ENCODE data around the gene TMC1.

Gene TMC1

DNA sequence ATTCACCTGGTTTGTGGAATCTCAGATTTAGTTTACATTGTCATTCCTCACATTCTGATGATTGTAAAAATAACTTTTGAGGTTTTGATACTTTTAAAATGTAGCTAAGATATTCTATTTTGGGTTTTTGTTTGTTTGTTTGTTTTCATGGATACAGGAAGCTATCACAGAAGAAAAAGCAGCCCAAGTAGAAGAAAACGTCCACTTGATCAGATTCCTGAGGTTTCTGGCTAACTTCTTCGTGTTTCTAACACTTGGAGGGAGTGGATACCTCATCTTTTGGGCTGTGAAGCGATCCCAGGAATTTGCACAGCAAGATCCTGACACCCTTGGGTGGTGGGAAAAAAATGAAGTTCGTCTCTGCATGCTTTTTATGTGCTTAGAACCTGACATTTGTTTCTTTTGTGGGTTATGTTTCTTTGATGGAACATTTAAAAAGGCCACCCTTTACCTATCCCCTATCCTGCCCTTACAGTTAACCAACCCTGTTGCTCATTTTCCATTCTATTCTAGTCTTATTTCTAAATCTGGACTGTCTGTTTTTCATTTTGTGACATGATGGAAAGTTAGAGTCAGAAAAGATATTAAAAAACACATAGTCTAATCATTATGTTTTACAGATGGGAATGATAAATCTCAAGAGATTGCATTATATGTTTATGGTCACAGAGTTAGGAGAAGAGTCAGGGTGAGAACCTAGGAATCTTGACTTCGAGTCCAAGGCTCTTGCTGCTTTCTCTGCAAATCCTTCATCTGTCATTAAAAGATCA lies 267.7 kb downstream of the TMC1 start:
- Histone ChIP-seq H3K9ac (ENCODE audit: low read depth, low read length) (no peak overlapping the region), H3K9me3 (ENCODE audit: insufficient read depth, low read length, severe bottlenecking) (no peaks in the 10 kb centered on the region), H3K27me3 (ENCODE audit: insufficient read depth, low read length, poor library complexity) (peaks cover 3% of the 10 kb centered on the region), H2AFZ (ENCODE audit: low read depth, low read length) (no peak overlapping the region), H3K36me3 (ENCODE audit: insufficient read depth, low read length) (no peaks in the 10 kb centered on the region), H3K4me1 (ENCODE audit: insufficient read depth, low read length) (no peaks in the 10 kb centered on the region), H3K79me2 (ENCODE audit: insufficient read depth, low read length) (no peaks in the 10 kb centered on the region), H3K27ac (ENCODE audit: low read length) (no peak overlapping the region), H3K4me2 (ENCODE audit: insufficient read depth, low read length) (no peak overlapping the region), H3K4me3 (ENCODE audit: low read depth in 1 of 2, low read length in 2 of 2) (no peak overlapping the region), H4K20me1 (ENCODE audit: insufficient read depth, low read length) (no peaks in the 10 kb centered on the region)
- ATAC-seq (ENCODE audit: insufficient read depth, low read depth) (no peak), DNase-seq (no peak)
- TF ChIP-seq, protein P1, sequence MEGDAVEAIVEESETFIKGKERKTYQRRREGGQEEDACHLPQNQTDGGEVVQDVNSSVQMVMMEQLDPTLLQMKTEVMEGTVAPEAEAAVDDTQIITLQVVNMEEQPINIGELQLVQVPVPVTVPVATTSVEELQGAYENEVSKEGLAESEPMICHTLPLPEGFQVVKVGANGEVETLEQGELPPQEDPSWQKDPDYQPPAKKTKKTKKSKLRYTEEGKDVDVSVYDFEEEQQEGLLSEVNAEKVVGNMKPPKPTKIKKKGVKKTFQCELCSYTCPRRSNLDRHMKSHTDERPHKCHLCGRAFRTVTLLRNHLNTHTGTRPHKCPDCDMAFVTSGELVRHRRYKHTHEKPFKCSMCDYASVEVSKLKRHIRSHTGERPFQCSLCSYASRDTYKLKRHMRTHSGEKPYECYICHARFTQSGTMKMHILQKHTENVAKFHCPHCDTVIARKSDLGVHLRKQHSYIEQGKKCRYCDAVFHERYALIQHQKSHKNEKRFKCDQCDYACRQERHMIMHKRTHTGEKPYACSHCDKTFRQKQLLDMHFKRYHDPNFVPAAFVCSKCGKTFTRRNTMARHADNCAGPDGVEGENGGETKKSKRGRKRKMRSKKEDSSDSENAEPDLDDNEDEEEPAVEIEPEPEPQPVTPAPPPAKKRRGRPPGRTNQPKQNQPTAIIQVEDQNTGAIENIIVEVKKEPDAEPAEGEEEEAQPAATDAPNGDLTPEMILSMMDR (IDR thresholded peaks at IDR 0.05; ENCODE audit: borderline replicate concordance, extremely low read depth, low read length, poor library complexity, severe bottlenecking): no peak
- TF ChIP-seq EZH2 (IDR thresholded peaks at IDR 0.05; ENCODE audit: borderline replicate concordance, low read depth, low read length, severe bottlenecking): no peak

DNA sequence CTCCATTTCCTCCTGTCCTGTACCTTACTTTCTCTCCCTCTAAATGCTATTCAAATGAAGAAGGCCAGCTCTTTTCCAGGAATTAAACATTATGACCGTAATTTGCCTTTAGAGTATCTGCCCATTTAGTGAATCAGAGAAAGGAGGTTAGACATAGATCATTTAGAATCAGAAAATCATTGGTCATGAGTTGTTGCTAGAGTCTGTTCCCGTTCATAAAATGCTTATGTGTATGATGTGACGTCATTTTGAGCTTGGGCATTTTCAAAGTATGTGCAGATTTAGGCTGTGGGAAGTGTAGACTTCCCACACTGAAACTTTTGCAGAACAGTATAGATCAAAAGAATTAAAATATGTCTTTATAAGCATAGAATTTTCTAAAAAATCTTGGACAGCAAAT lies 268.5 kb downstream of the TMC1 start:
- H3K27ac ChIP-seq (ENCODE audit: low read length): no peak overlapping the region
- no peaks in the 10 kb centered on the region for H3K9me3 ChIP-seq (ENCODE audit: insufficient read depth, low read length, severe bottlenecking)
- no peak for TF ChIP-seq EZH2 (IDR thresholded peaks at IDR 0.05; ENCODE audit: borderline replicate concordance, low read depth, low read length, severe bottlenecking)
- TF ChIP-seq, protein P1 (IDR thresholded peaks at IDR 0.05; ENCODE audit: borderline replicate concordance, extremely low read depth, low read length, poor library complexity, severe bottlenecking): no peak
- ATAC-seq (ENCODE audit: insufficient read depth, low read depth): no peak
- no peaks in the 10 kb centered on the region for H3K36me3 ChIP-seq (ENCODE audit: insufficient read depth, low read length)
- H4K20me1 ChIP-seq (ENCODE audit: insufficient read depth, low read length): no peaks in the 10 kb centered on the region
- H2AFZ ChIP-seq (ENCODE audit: low read depth, low read length): no peak overlapping the region
- peaks cover 3% of the 10 kb centered on the region for H3K27me3 ChIP-seq (ENCODE audit: insufficient read depth, low read length, poor library complexity)
- H3K79me2 ChIP-seq (ENCODE audit: insufficient read depth, low read length): no peaks in the 10 kb centered on the region
- H3K9ac ChIP-seq (ENCODE audit: low read depth, low read length): no peak overlapping the region
- H3K4me1 ChIP-seq (ENCODE audit: insufficient read depth, low read length): no peaks in the 10 kb centered on the region
- no peak overlapping the region for H3K4me2 ChIP-seq (ENCODE audit: insufficient read depth, low read length)
- H3K4me3 ChIP-seq (ENCODE audit: low read depth in 1 of 2, low read length in 2 of 2): no peak overlapping the region
- DNase-seq: no peak

DNA sequence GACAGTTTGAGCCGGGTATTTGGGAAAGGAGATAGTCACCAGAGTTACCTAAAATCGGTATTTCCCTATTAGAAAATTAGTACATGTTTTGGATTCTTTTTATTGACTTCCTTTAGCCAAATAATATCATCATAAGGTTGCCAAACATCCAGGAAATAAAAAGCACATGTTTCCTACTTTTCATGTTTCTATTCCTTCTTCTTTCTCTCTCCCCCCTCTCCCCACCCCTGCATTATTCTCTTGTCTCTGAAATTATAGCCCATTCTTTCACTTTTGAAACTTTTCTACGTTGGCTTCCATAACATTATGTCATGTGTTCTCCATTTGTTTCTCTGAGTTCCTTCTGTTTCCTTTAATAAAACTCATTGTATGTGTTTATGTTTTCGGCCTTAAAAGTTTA lies 269.6 kb downstream of the TMC1 start:
- no peak overlapping the region for H3K4me3 ChIP-seq (ENCODE audit: low read depth in 1 of 2, low read length in 2 of 2)
- no peaks in the 10 kb centered on the region for H3K9me3 ChIP-seq (ENCODE audit: insufficient read depth, low read length, severe bottlenecking)
- H2AFZ ChIP-seq (ENCODE audit: low read depth, low read length): no peak overlapping the region
- no peaks in the 10 kb centered on the region for H4K20me1 ChIP-seq (ENCODE audit: insufficient read depth, low read length)
- peaks cover 3% of the 10 kb centered on the region for H3K27me3 ChIP-seq (ENCODE audit: insufficient read depth, low read length, poor library complexity)
- H3K4me2 ChIP-seq (ENCODE audit: insufficient read depth, low read length): no peak overlapping the region
- no peak overlapping the region for H3K27ac ChIP-seq (ENCODE audit: low read length)
- no peak overlapping the region for H3K9ac ChIP-seq (ENCODE audit: low read depth, low read length)
- TF ChIP-seq, protein P1 (IDR thresholded peaks at IDR 0.05; ENCODE audit: borderline replicate concordance, extremely low read depth, low read length, poor library complexity, severe bottlenecking): no peak
- no peak for TF ChIP-seq EZH2 (IDR thresholded peaks at IDR 0.05; ENCODE audit: borderline replicate concordance, low read depth, low read length, severe bottlenecking)
- no peaks in the 10 kb centered on the region for H3K4me1 ChIP-seq (ENCODE audit: insufficient read depth, low read length)
- no peak for ATAC-seq (ENCODE audit: insufficient read depth, low read depth)
- no peaks in the 10 kb centered on the region for H3K36me3 ChIP-seq (ENCODE audit: insufficient read depth, low read length)
- no peaks in the 10 kb centered on the region for H3K79me2 ChIP-seq (ENCODE audit: insufficient read depth, low read length)
- DNase-seq: no peak
